HG03439 (cell line): ENCODE data around the gene FXYD3.
"Not testable (repeated sequence)": the region's sequence is repeated elsewhere in the genome, so short reads cannot be mapped to it uniquely, and the experiment has no call there.

ENCODE experiments used
- ATAC-seq: cut with Tn5 transposase; IDR thresholded peaks from one replicate; pipeline ENCODE4 v1.9.1; 2021; ENCODE audit warnings: mild to moderate bottlenecking, moderate library complexity; ENCODE audit not compliant: unreplicated experiment

Gene FXYD3

GRCh38 chr19:35123573-35123972 is 8.0 kb downstream of the FXYD3 start:
- ATAC-seq = no peak

- ATAC-seq = peak; percentile 62
Observed at GRCh38 chr19:35124098-35125060, 8.8 kb downstream of the FXYD3 start.

- no peak for ATAC-seq
Observed at GRCh38 chr19:35125270-35125717, 9.7 kb downstream of the FXYD3 start.

GRCh38 chr19:35125749-35126623 is 10.4 kb downstream of the FXYD3 start:
- no peak for ATAC-seq

- ATAC-seq = no peak
Observed at GRCh38 chr19:35126624-35126959, 11.0 kb downstream of the FXYD3 start.

- ATAC-seq = no peak
Observed at GRCh38 chr19:35127871-35128270, 12.2 kb downstream of the FXYD3 start.

GRCh38 chr19:35128398-35129057 is 12.9 kb downstream of the FXYD3 start:
- no peak for ATAC-seq

GRCh38 chr19:35129724-35130274 is 14.2 kb downstream of the FXYD3 start:
- ATAC-seq = not testable (repeated sequence)

- no peak for ATAC-seq
Observed at GRCh38 chr19:35130761-35131720, 15.4 kb downstream of the FXYD3 start.

- no peak for ATAC-seq
Observed at GRCh38 chr19:35132254-35132653, 16.6 kb downstream of the FXYD3 start.

GRCh38 chr19:35133826-35134225 is 18.2 kb downstream of the FXYD3 start:
- no peak for ATAC-seq

GRCh38 chr19:35134601-35135242 is 19.1 kb downstream of the FXYD3 start, which contains the start of gene LGI4:
Gene LGI4 (minus strand): TSS chr19:35135059. CDS start chr19:35134680, 379 bp downstream.
- no peak for ATAC-seq

GRCh38 chr19:35135389-35135909 is 19.8 kb downstream of the FXYD3 start:
- peak; percentile 53 for ATAC-seq

- no peak for ATAC-seq
Observed at GRCh38 chr19:35136231-35136630, 20.6 kb downstream of the FXYD3 start.

- no peak for ATAC-seq
Observed at GRCh38 chr19:35136977-35137702, 21.5 kb downstream of the FXYD3 start.

- ATAC-seq = no peak
Observed at GRCh38 chr19:35138305-35138892, 22.8 kb downstream of the FXYD3 start, which contains the start of gene FXYD1. Gene FXYD1 (plus strand): TSS chr19:35138824. CDS start chr19:35140080, 1,256 bp downstream.

GRCh38 chr19:35140207-35140961 is 24.8 kb downstream of the FXYD3 start:
- ATAC-seq = no peak
